NB4 (cell line): Measurements from ENCODE around the gene NOVA2.
A peak's percentile ranks its signal among the peaks of the same experiment; 100 is the strongest.

Experiments used
- MYC ChIP-seq: IDR thresholded peaks from 2 replicates; pipeline ENCODE4 v1.6.1; 2011; ENCODE audit warnings: low read depth, low read length
- POLR2A ChIP-seq: IDR thresholded peaks from 2 replicates; pipeline ENCODE4 v1.6.1; 2011; ENCODE audit warnings: mild to moderate bottlenecking; ENCODE audit not compliant: insufficient read length; ENCODE audit errors: extremely low read depth
- TF ChIP-seq, protein P1 (sequence below): IDR thresholded peaks from one replicate; pipeline ENCODE4 v1.5.1; 2012; ENCODE audit warnings: low read depth, low read length
- TF ChIP-seq, protein P2 (sequence below): IDR thresholded peaks from 2 replicates; pipeline ENCODE4 v1.6.1; 2011; ENCODE audit warnings: low read depth, low read length

DNA sequence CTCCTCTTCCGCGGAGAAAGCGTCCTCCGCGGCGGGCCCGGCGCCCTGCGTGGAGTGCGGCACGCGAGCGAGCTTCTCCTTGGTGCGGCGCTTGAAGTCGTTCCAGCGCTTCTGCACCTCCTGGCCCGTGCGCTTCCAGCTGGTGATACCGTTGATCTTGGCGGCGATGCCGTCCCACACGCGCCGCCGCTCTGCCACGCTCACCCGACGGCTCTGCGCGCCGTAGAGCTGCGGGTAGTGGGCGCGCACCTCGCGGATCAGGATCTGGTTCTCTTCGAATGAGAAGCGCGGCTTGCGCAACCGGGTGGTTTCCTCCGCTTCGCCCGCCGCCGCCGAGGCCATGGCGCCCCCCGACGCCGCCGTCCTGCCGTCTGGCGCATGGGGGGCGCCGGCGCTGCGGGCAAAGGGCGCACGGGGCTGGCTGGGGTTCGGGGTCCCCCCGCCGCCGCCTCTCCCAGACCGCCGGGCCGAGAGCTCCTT lies 72.2 kb downstream of the NOVA2 start:
- TF ChIP-seq, protein P1, sequence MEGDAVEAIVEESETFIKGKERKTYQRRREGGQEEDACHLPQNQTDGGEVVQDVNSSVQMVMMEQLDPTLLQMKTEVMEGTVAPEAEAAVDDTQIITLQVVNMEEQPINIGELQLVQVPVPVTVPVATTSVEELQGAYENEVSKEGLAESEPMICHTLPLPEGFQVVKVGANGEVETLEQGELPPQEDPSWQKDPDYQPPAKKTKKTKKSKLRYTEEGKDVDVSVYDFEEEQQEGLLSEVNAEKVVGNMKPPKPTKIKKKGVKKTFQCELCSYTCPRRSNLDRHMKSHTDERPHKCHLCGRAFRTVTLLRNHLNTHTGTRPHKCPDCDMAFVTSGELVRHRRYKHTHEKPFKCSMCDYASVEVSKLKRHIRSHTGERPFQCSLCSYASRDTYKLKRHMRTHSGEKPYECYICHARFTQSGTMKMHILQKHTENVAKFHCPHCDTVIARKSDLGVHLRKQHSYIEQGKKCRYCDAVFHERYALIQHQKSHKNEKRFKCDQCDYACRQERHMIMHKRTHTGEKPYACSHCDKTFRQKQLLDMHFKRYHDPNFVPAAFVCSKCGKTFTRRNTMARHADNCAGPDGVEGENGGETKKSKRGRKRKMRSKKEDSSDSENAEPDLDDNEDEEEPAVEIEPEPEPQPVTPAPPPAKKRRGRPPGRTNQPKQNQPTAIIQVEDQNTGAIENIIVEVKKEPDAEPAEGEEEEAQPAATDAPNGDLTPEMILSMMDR, result no peak
- peak; percentile 11 for TF ChIP-seq POLR2A
- TF ChIP-seq, protein P2, sequence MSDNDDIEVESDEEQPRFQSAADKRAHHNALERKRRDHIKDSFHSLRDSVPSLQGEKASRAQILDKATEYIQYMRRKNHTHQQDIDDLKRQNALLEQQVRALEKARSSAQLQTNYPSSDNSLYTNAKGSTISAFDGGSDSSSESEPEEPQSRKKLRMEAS, result peak; percentile 69
- peak; percentile 79 for TF ChIP-seq MYC
